K562 (cell line): Measurements from ENCODE around the gene PROM2. TPM values are rescaled to one million over a fixed set of nuclear protein-coding genes. Genes with fewer than 3 reads are reported as not detected.

ENCODE experiments used
- ATAC-seq: fragments of 200-7000 bp; cut with Tn5 transposase; 3 replicates; pipeline ENCODE4 v1.9.1; 2020; ENCODE audit warnings: moderate library complexity
- Bru-seq: library from RNA; stranded (reverse); fragments of 400-500 nt; gene quantifications from one replicate; lab custom pipeline; 2021; lab: Mats Ljungman, UMichigan
- BruChase-seq, 2 experiments: library from RNA; stranded (reverse); fragments of 400-500 nt; gene quantifications; one replicate each; lab custom pipeline; 2021; lab: Mats Ljungman, UMichigan
- BruUV-seq: library from RNA; stranded (reverse); fragments of 400-500 nt; replicated peaks from 2 replicates; lab custom pipeline; 2021; lab: Mats Ljungman, UMichigan
- CTCF ChIA-PET: fragments of 300-600 bp; formaldehyde crosslinking; extraction: SDS; loops from one replicate; lab custom pipeline; 2021; ENCODE audit warnings: low intra/inter-chr PET ratio; lab: Yijun Ruan, JAX
- POLR2A ChIA-PET: fragments of 300-600, 350-650 bp; sonication (Branson Sonifier 250); formaldehyde crosslinking; extraction: SDS; loops from one replicate; lab custom pipeline; 2021; ENCODE audit warnings: antibody characterized with exemption, inconsistent platforms; lab: Yijun Ruan, JAX
- DNase-seq, 4 experiments: peaks; one replicate each; pipeline versions ENCODE4 v3.0.0 to v3.0.0-alpha.2; 2011 to 2018; ENCODE audit warnings: low spot score in 3 of 4, mixed read lengths in 3 of 4; ENCODE audit errors: extremely low read depth in 1 of 4
- FAIRE-seq: peaks from 2 replicates; lab custom pipeline; 2011; peaks lifted over from hg19 to GRCh38; lab: Jason Lieb, UNC
- H2AFZ ChIP-seq: 2 replicates; pipeline ENCODE4 v1.6.0; 2011; ENCODE audit warnings: low read depth, low read length, control low read depth, inconsistent platforms
- H3K27ac ChIP-seq: fragments of 200-600 bp; 3 replicates; pipeline ENCODE4 v1.8.0; 2011; ENCODE audit warnings: low read depth, mild to moderate bottlenecking, control low read depth, inconsistent platforms, low read length, moderate library complexity, mixed read lengths; ENCODE audit errors: extremely low read depth
- H3K27me3 ChIP-seq, 2 experiments: fragments of 300-600 bp in 1 of 2; 2 replicates in 1 of 2; 3 replicates in 1 of 2; pipeline versions ENCODE4 v1.6.0 to v1.8.0; 2011; ENCODE audit warnings: inconsistent platforms in 2 of 2, low read length in 2 of 2, mild to moderate bottlenecking in 1 of 2, mixed read lengths in 1 of 2, moderate library complexity in 1 of 2; ENCODE audit not compliant: control insufficient read depth in 2 of 2, insufficient read depth in 2 of 2
- H3K36me3 ChIP-seq: fragments of 300-600 bp; 3 replicates; pipeline ENCODE4 v1.8.0; 2011; ENCODE audit warnings: mild to moderate bottlenecking, low read length, inconsistent platforms; ENCODE audit not compliant: control insufficient read depth, insufficient read depth
- H3K4me1 ChIP-seq, 2 experiments: fragments of 200-600 bp in 1 of 2; replicated peaks in 1 of 2; 2 replicates in 1 of 2; 3 replicates in 1 of 2; pipeline versions ENCODE4 v1.5.1 to v1.8.0; 2011; ENCODE audit warnings: inconsistent platforms in 2 of 2, low read length in 2 of 2, mild to moderate bottlenecking in 1 of 2, mixed read lengths in 1 of 2, moderate library complexity in 1 of 2; ENCODE audit not compliant: control insufficient read depth in 2 of 2, insufficient read depth in 2 of 2
- H3K4me2 ChIP-seq: 2 replicates; pipeline ENCODE4 v1.6.1; 2011; ENCODE audit warnings: low read length, control low read depth, inconsistent platforms, mixed read lengths; ENCODE audit not compliant: insufficient read depth
- H3K4me3 ChIP-seq: fragments of 200-600 bp; sonication (generic), shearing (Covaris generic); 2 replicates; pipeline ENCODE4 v1.5.1; 2016; ENCODE audit warnings: control low read depth, inconsistent platforms
- H3K79me2 ChIP-seq: fragments of 200-600 bp; 3 replicates; pipeline ENCODE4 v1.8.0; 2011; ENCODE audit warnings: low read length, inconsistent platforms; ENCODE audit not compliant: control insufficient read depth, insufficient read depth
- H3K9ac ChIP-seq, 2 experiments: 2 replicates each; pipeline versions ENCODE4 v1.6.0 to v1.6.1; 2011; ENCODE audit warnings: low read depth in 2 of 2, low read length in 2 of 2, control low read depth in 1 of 2, inconsistent platforms in 1 of 2, mild to moderate bottlenecking in 1 of 2, mixed read lengths in 1 of 2; ENCODE audit not compliant: insufficient read depth in 1 of 2
- H3K9me1 ChIP-seq: one replicate; pipeline ENCODE4 v1.6.0; 2011; ENCODE audit warnings: inconsistent platforms, mild to moderate bottlenecking, low read length, moderate library complexity; ENCODE audit not compliant: control insufficient read depth, insufficient read depth
- H3K9me3 ChIP-seq: replicated peaks from 2 replicates; pipeline ENCODE4 v1.5.1; 2011; ENCODE audit warnings: low read depth, low read length, inconsistent platforms; ENCODE audit not compliant: control insufficient read depth, insufficient read depth
- H4K20me1 ChIP-seq: replicated peaks from 2 replicates; pipeline ENCODE4 v1.6.1; 2011; ENCODE audit warnings: low read length, inconsistent platforms, mixed read lengths; ENCODE audit not compliant: control insufficient read depth, insufficient read depth
- DMBX1 ChIP-seq: fragments of 250-450 bp; sonication (Bioruptor Pico); IDR thresholded peaks from 2 replicates; pipeline ENCODE4 v1.8.0; 2022; ENCODE audit warnings: inconsistent platforms, mild to moderate bottlenecking, moderate library complexity, borderline replicate concordance
- EP400 ChIP-seq: fragments of 450-650 bp; IDR thresholded peaks from 2 replicates; pipeline ENCODE4 v1.6.1; 2017; ENCODE audit warnings: antibody characterized with exemption, mild to moderate bottlenecking, moderate library complexity
- HDAC1 ChIP-seq, 2 experiments: fragments of 450-650 bp; IDR thresholded peaks; 2 replicates each; pipeline ENCODE4 v1.6.1; 2016 to 2017; ENCODE audit warnings: inconsistent platforms in 1 of 2, mild to moderate bottlenecking in 1 of 2, moderate library complexity in 1 of 2
- HNRNPH1 ChIP-seq: fragments of 200-400 bp; formaldehyde crosslinking; optimal IDR thresholded peaks from 2 replicates; pipeline ENCODE3; 2017; ENCODE audit warnings: low read depth, mild to moderate bottlenecking, low read length, moderate library complexity
- L3MBTL2 ChIP-seq: fragments of 450-650 bp; IDR thresholded peaks from 2 replicates; pipeline ENCODE4 v1.6.1; 2016; ENCODE audit warnings: mild to moderate bottlenecking, moderate library complexity
- MTA1 ChIP-seq: fragments of 450-650 bp; IDR thresholded peaks from 2 replicates; pipeline ENCODE4 v1.6.1; 2017; ENCODE audit warnings: borderline replicate concordance
- NELFE ChIP-seq: IDR thresholded peaks from 2 replicates; pipeline ENCODE4 v1.6.1; 2011; ENCODE audit warnings: mild to moderate bottlenecking; ENCODE audit not compliant: insufficient read depth, insufficient read length
- PHB ChIP-seq: fragments of 250-450 bp; sonication (Bioruptor Pico); IDR thresholded peaks from 2 replicates; pipeline ENCODE4 v1.5.0; 2021
- SMARCC2 ChIP-seq: fragments of 450-650 bp; IDR thresholded peaks from 2 replicates; pipeline ENCODE4 v1.6.1; 2017; ENCODE audit warnings: antibody characterized with exemption, moderate library complexity, mild to moderate bottlenecking, low read depth
- THAP7 ChIP-seq: fragments of 250-450 bp; sonication (Bioruptor Pico); IDR thresholded peaks from 2 replicates; pipeline ENCODE4 v1.5.0; 2021
- ZNF253 ChIP-seq: fragments of 250-450 bp; sonication (Bioruptor Pico); conservative IDR thresholded peaks from 2 replicates; pipeline ENCODE4 v1.6.1; 2021; ENCODE audit warnings: mild to moderate bottlenecking
- ZNF347 ChIP-seq: fragments of 450-650 bp; formaldehyde crosslinking; IDR thresholded peaks from 2 replicates; pipeline ENCODE4 v1.4.0; 2020; ENCODE audit warnings: low read depth, mild to moderate bottlenecking, moderate library complexity
- ZNF444 ChIP-seq: fragments of 250-450 bp; sonication (Bioruptor Pico); IDR thresholded peaks from 2 replicates; pipeline ENCODE4 v1.4.0; 2020; ENCODE audit warnings: mild to moderate bottlenecking, moderate library complexity
- ZNF551 ChIP-seq: fragments of 250-450 bp; sonication (Bioruptor Pico); IDR thresholded peaks from 2 replicates; pipeline ENCODE4 v1.5.0; 2021; ENCODE audit warnings: mild to moderate bottlenecking, moderate library complexity
- WGBS: fragments of 100-300 bp; shearing (Covaris generic); methylation state at CpG from one replicate; pipeline ENCODE4 v1.1.6; 2016; ENCODE audit warnings: low coverage, mixed read lengths; ENCODE audit not compliant: insufficient coverage; ENCODE audit errors: missing lambda C conversion rate; 5-methylcytosine and 5-hydroxymethylcytosine counted together
- in situ Hi-C: fragments of 300-500 bp; cut with MboI; formaldehyde crosslinking; loops from 4 replicates; pipeline ENCODE4 v1.15.0; 2018; ENCODE audit warnings: inconsistent platforms, mixed read lengths
- intact Hi-C: fragments of 100-400 bp; cut with micrococcal nuclease; formaldehyde crosslinking; loops from 2 replicates; pipeline ENCODE4 v1.14.2; 2022
- long read RNA-seq, 3 experiments: library from polyadenylated mRNA in 2 of 3; library from RNA in 1 of 3; unstranded in 2 of 3; stranded (forward) in 1 of 3; transcript quantifications; one replicate each; pipeline ENCODE4 v2.0.0, GENCODE V29; 2019 to 2022
- polyA minus RNA-seq, 3 experiments: library from RNA; depleted of rRNA, polyadenylated mRNA; stranded (reverse); fragments of >200 nt; gene quantifications; 2 replicates each; pipeline ENCODE4 v1.2.3, GENCODE V29; 2011
- polyA plus RNA-seq, 8 experiments: library from polyadenylated mRNA; depleted of rRNA in 4 of 8; stranded (reverse) in 5 of 8; unstranded in 3 of 8; fragments of >200 nt; fragmentation: Nextera tagmentation in 2 of 8; fragmentation: Illumina TruSeq in 1 of 8; extraction: Ambion mirVana in 2 of 8; extraction: Trizol in 1 of 8; gene quantifications; 2 replicates each; pipeline versions ENCODE4 v1.2.1 to v1.2.3, GENCODE V29; 2011 to 2014; ENCODE audit warnings: inconsistent platforms in 1 of 8, missing spikeins in 1 of 8
- total RNA-seq, 7 experiments: library from RNA; depleted of rRNA in 6 of 7; stranded (reverse); fragments of >200 nt in 6 of 7; fragmentation: Illumina TruSeq in 2 of 7; extraction: Trizol in 2 of 7; gene quantifications; 2 replicates each; pipeline versions ENCODE4 v1.2.1 to v1.2.3, GENCODE V29; 2011 to 2021; ENCODE audit warnings: low replicate concordance in 1 of 7

The PROM2 gene
- not detected in 2 replicates for total RNA-seq (2011; cell fraction: chromatin; rRNA removed; ENCODE audit: low replicate concordance)
- total RNA-seq (2011; cell fraction: nucleolus; rRNA removed) = not detected in 2 replicates
- total RNA-seq (2011; cell fraction: nucleoplasm; rRNA removed) = not detected in 2 replicates
- total RNA-seq (2014; rRNA removed) (not detected in 2 replicates), total RNA-seq (2014; rRNA removed; fragmentation: Illumina TruSeq; extraction: Trizol) (not detected in 2 replicates), total RNA-seq (2015; rRNA removed; fragmentation: Illumina TruSeq; extraction: Trizol) (not detected in 2 replicates), total RNA-seq (2021) (0.07 TPM in 1 of 2 replicates, not detected in the other), polyA plus RNA-seq (2011; rRNA removed) (not detected in 2 replicates), polyA plus RNA-seq (2014; fragmentation: Illumina TruSeq; extraction: Trizol) (not detected in 2 replicates), polyA plus RNA-seq (2014; fragmentation: Nextera tagmentation; extraction: Ambion mirVana) (not detected), polyA plus RNA-seq (2014; rRNA removed) (not detected in 2 replicates), polyA minus RNA-seq (2011; rRNA and poly(A)+ RNA removed) (not detected in 2 replicates), Bru-seq, nascent RNA (percentile 12 among the genes with signal in this experiment), BruChase-seq, experiment 1, labeled RNA remaining after a 2-hour chase (percentile 9 among the genes with signal in this experiment), BruChase-seq, experiment 2, labeled RNA remaining after a 6-hour chase (percentile 16 among the genes with signal in this experiment)
- polyA plus RNA-seq (2011; cell fraction: cytosol; rRNA removed) = not detected in 2 replicates
- polyA plus RNA-seq (2011; cell fraction: nucleus; rRNA removed) = not detected in 2 replicates
- not detected in 2 replicates for polyA plus RNA-seq (2012)
- polyA minus RNA-seq (2011; cell fraction: cytosol; rRNA and poly(A)+ RNA removed) = not detected in 2 replicates
- polyA minus RNA-seq (2011; cell fraction: nucleus; rRNA and poly(A)+ RNA removed) = under 0.01 TPM in 1 of 2 replicates, not detected in the other
- long read RNA-seq, experiment 1 = 0 reads
- long read RNA-seq, experiment 2 = 0 reads
- long read RNA-seq, experiment 3 = 0 reads

- intact Hi-C loops = no loop called here
- 0% methylated on average over 17 of the region's 17 CpGs for WGBS
- DNase-seq (no peak), ATAC-seq (no peak), FAIRE-seq (no peak)
- H3K79me2 ChIP-seq = no peaks in the 10 kb centered on the region
- peaks cover 0 to 18% of the 10 kb centered on the region in 2 experiments; a peak in 3 of 5 replicates for H3K4me1 ChIP-seq
- H4K20me1 ChIP-seq = no peaks in the 10 kb centered on the region; the same call in 1 of the 2 replicates
- no peaks in the 10 kb centered on the region for H3K36me3 ChIP-seq
- no peak within 1 kb of the TSS for H3K4me2 ChIP-seq
- no peak within 1 kb of the TSS for H2AFZ ChIP-seq
- no TSS peak for BruUV-seq
- no peaks in the 10 kb centered on the region for H3K9me3 ChIP-seq
- ChIA-PET CTCF (no interaction called here), POLR2A (interaction anchor here (0.5 to 0.9 kb wide), 2 partner anchors 12 to 196 kb away, joined by 3 to 5 read pairs; no protein-coding TSS in a partner anchor)
- in situ Hi-C loops = no loop called here
- H3K27me3 ChIP-seq = peaks cover 5 to 40% of the 10 kb centered on the region in 2 experiments; a peak in 4 of 5 replicates
- H3K9me1 ChIP-seq = no peaks in the 10 kb centered on the region
- H3K9ac ChIP-seq = no peak within 1 kb of the TSS
- H3K4me3 ChIP-seq = no peak within 1 kb of the TSS
- no peak within 1 kb of the TSS for H3K27ac ChIP-seq
- no peak for TF ChIP-seq HNRNPH1
- no peak for TF ChIP-seq HDAC1 (IDR thresholded peaks at IDR 0.05)
- no peak for TF ChIP-seq NELFE
- no peak for TF ChIP-seq ZNF444
- no peak for TF ChIP-seq ZNF347 (CRISPR knock-in tag)
- TF ChIP-seq DMBX1 (CRISPR knock-in tag) = no peak
- TF ChIP-seq MTA1 = no peak
- no peak for TF ChIP-seq PHB (CRISPR knock-in tag)
- no peak for TF ChIP-seq L3MBTL2
- no peak for TF ChIP-seq SMARCC2
- no peak for TF ChIP-seq THAP7 (CRISPR knock-in tag)
- no peak for TF ChIP-seq ZNF253
- TF ChIP-seq EP400 = no peak
- TF ChIP-seq ZNF551 (CRISPR knock-in tag) = no peak
Observed at GRCh38 chr2:95274291-95275150, at the start of gene PROM2. TSS of gene PROM2 (plus strand) at chr2:95274449. CDS start at chr2:95274586, 137 bp downstream.
